Stimulated activated CD8-positive, alpha-beta memory T cell treated with anti-CD3 and anti-CD28 coated beads, Interleukin-15, amount 100 ng/mL, for 1 hour (primary cell): ENCODE results near the gene RAB1B.

ENCODE experiments used
- DNase-seq: peaks from one replicate; pipeline ENCODE4 v3.0.0-alpha.2; 2020; ENCODE audit warnings: low read depth

The RAB1B gene

DNA sequence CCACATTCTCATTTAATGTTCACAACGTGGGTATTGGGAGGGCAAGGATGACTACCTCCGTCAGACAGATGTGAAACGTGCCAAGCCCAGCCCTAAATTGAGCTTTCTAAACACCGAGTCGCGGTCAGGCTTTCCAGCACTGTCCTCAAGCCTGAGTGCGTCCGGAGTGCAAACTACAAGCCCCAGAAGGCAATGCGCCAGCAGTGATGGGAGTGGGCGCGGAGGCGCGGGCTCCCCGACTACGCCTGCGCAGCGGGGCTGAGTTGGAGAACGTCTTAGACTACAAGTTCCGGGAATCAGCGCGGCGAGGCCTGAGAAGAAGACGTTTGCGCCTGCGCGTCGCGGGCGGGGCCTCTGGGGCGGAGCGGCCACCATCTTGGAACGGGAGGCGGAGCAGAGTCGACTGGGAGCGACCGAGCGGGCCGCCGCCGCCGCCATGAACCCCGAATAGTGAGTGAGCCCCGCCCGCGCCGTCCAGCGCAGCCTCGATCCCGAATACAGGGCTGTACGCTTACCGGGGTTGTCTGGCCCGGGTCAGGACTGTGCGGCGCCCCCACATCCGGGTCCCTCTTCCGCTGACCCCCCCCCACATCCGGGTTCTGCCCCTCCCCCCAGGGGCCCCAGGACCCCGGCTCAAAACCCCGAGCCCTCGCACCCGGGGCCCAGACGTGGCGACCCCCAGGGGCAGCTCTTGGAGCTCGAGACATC lies at the start of gene RAB1B:
Gene RAB1B, plus strand, starts transcription at position 396 of the 708 bp plus-strand sequence. Its CDS starts 41 bp downstream, at position 437.
- DNase-seq: peak; percentile 99

- DNase-seq: no peak
These were observed 49.4 kb upstream of the RAB1B start for GRCh38 chr11:66218846-66219620.

DNA sequence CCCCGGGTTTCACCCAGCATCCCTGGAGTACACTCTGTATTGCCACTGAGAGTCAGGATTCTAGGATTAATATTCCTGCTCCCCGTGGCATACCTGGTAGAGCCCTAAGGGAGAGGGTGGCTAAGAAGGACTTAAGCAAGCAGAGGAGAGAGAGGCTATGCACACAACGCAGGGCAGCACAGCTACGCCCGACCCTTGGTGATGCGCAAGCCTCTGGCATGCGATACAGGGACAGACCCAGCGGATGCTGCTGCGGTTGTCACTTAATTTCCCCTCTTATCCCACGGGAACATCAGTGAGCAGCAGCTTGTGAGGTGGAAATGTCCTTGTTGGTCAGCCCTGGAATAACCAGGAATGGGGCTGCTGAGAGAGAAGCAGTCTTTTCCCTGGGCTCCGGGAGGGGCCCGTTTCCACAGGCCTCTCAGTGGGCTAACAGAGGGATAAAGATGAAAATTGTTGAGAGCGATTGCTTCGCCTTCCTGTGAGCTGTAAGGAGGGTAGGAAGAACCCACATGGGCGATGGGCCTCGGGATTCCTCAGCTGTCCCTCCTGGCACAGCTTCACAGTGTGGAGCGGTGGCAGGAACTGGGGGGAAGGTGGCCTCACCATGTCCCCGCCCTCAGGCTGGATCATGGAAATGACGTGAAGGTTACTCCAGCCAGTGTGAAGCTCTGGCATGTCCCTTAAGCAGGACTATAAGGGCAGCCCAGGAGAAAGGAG lies 48.4 kb upstream of the RAB1B start:
- no peak for DNase-seq

DNA sequence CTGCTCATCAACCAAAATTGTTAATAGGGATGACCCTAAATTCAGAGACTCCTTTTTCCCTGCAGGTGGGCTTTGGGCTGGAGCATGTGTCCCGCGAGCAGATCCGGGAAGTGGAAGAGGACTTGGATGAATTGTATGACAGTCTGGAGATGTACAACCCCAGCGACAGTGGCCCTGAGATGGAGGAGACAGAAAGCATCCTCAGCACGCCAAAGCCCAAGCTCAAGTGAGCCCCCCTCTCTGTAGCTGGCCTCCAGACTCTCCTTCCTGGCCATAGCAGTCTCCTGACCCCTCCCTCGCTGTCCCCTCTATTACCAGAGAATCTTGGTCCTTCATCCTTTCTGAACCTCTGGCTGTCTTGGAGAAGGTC lies 47.9 kb upstream of the RAB1B start:
- no peak for DNase-seq

DNA sequence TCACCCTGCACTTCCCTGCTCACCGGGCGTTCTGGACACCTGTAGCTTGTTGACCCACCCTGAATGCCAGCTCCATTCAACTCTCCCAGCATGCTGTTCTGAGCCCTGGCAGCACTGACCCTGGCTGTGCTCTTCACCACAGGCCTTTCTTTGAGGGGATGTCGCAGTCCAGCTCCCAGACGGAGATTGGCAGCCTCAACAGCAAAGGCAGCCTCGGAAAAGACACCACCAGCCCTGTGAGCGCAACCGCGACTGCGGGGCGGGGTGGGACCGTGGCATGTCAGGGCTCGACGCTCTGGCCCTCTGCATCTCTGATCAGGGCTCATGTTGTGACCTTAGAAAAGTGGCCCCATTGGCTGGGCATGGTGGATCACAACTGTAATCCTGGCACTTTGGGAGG lies 47.4 kb upstream of the RAB1B start:
- DNase-seq: no peak

- no peak for DNase-seq
These were observed 46.7 kb upstream of the RAB1B start for GRCh38 chr11:66221726-66222236.

GRCh38 chr11:66222358-66223149 lies 45.9 kb upstream of the RAB1B start:
- DNase-seq: peak; percentile 87

GRCh38 chr11:66224226-66224855 lies 44.1 kb upstream of the RAB1B start:
- no peak for DNase-seq

DNA sequence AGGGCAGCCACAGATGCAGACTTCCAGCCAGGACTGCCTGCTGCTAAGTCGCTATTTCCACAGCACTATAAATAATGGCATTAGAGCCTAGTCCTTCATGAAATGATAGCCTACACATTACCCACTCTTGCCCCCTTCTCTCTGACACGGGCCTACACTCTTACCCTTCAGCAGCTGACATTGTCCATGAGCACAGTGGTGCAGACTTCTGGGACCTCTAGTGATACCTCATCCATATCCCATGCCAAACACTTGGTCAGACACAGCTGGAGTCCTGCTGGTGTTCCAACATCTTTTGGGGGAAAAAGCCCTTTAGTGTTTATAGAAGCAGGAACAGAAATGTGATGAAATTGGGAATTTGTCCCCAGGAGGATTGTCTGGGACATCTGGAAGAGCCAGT lies 43.4 kb upstream of the RAB1B start:
- no peak for DNase-seq

DNA sequence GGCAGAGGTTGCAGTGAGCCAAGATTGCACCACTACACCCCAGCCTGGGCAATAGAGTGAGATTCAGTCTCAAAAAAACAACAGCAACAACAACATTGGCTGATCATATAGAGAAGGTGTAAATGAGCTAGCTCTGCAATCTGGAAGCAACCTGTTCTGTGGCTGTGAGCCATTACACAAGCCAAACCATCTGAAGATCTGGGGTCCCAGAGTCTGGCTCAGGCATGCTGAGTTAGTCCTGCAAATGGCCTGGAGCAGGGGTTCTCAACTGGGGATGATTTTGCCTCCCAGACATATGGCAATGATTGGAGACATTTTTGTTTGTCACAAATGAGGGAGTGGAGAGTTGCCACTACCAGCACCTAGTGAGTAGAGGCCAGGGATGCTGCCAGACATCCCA lies 42.3 kb upstream of the RAB1B start:
- no peak for DNase-seq

- DNase-seq: no peak
These were observed 40.7 kb upstream of the RAB1B start for GRCh38 chr11:66227700-66228099.

- DNase-seq: no peak
These were observed 39.9 kb upstream of the RAB1B start for GRCh38 chr11:66228521-66228920.

- no peak for DNase-seq
These were observed 38.3 kb upstream of the RAB1B start for GRCh38 chr11:66230156-66230555.

DNA sequence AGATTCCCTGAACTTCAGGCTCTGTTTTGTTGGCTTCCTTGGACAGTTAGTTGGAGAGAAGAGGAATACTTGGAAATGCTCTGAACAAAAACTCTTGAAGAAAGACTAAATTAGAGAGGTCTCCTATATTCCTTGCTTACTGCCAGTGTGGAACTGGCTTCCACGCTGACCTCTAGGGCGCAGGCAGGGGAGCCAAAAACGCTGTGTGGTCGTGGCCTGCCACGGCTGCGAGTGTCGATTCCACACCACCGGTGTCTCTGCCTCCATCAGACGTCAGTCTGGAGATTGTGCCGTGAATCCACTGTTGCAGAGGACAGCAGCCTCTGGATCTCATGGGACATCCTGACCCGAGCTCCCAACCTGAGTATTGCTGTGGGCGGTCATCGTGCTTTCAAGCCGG lies 37.5 kb upstream of the RAB1B start:
- no peak for DNase-seq

- no peak for DNase-seq
These were observed 36.9 kb upstream of the RAB1B start for GRCh38 chr11:66231561-66231960.

- DNase-seq: no peak
These were observed 35.7 kb upstream of the RAB1B start for GRCh38 chr11:66232769-66233168.

GRCh38 chr11:66233301-66233700 lies 35.1 kb upstream of the RAB1B start:
- no peak for DNase-seq

- no peak for DNase-seq
These were observed 33.3 kb upstream of the RAB1B start for GRCh38 chr11:66235141-66235540.

GRCh38 chr11:66237867-66238266 lies 30.6 kb upstream of the RAB1B start:
- no peak for DNase-seq

DNA sequence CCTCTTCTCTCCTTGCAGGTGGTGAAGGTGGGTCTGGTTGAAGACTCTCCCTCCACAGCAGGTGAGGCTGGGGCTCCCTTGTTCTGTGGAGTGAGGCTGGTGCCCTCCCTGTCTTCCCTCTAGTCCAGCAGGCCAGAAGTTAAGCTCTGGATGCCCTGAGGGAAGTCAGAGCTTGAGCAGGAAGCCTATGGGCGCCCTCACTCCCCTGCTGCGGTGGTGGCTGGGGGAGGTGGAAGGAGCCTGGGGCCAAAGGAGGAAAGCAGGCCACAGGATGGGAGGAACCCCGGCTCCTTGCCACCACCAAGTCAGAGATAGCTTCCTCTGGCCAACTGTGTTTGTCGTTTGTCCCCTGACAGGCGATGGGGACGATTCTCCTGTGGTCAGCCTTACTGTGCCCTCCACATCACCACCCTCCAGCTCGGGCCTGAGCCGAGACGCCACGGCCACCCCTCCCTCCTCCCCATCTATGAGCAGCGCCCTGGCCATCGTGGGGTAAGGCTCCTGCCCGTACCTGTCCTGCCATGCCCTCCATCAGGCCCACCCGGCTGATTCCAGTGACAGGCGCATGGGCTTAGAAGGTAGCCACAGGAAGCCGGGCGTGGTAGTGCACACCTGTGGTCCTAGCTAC lies 29.5 kb upstream of the RAB1B start:
- DNase-seq: no peak

- DNase-seq: no peak
These were observed 28.9 kb upstream of the RAB1B start for GRCh38 chr11:66239511-66239910.
